ENCODE results near the gene IQSEC3.

- no peak for TF ChIP-seq CTCF (IDR thresholded peaks at IDR 0.05; ENCODE audit: low read length)
- TF ChIP-seq EZH2 (optimal IDR thresholded peaks at IDR 0.05; ENCODE audit: low read depth, low read length), result no peak
Observed at GRCh38 chr12:89653-90052, 23.1 kb downstream of the IQSEC3 start.
